RWPE1 (cell line): Measurements from ENCODE around the gene ZBTB26.
"Not testable (repeated sequence)": the region's sequence is repeated elsewhere in the genome, so short reads cannot be mapped to it uniquely, and the experiment has no call there.

Experiments used
- CTCF ChIA-PET: fragments of 350-600 bp; sonication (Branson Sonifier 250); formaldehyde crosslinking; extraction: SDS; loops from one replicate; lab custom pipeline; 2021; lab: Yijun Ruan, JAX
- POLR2A ChIA-PET: fragments of 400-600 bp; formaldehyde crosslinking; extraction: SDS; loops from one replicate; lab custom pipeline; 2020; ENCODE audit warnings: antibody characterized with exemption; ENCODE audit not compliant: low non-redundant PET; lab: Yijun Ruan, JAX
- DNase-seq: peaks from one replicate; pipeline ENCODE4 v3.0.0; 2012; ENCODE audit warnings: low spot score
- H3K27ac ChIP-seq: fragments of 450-650 bp; 2 replicates; pipeline ENCODE4 v1.5.1; 2017
- CTCF ChIP-seq: fragments of 450-650 bp; conservative IDR thresholded peaks from 2 replicates; pipeline ENCODE4 v1.5.1; 2017; ENCODE audit warnings: low read depth, mild to moderate bottlenecking

ZBTB26 gene

GRCh38 chr9:122912671-122912963 lies 18.7 kb downstream of the ZBTB26 start:
- ChIA-PET POLR2A (interaction anchor here (1.0 to 2.0 kb wide), 4 partner anchors 9 to 85 kb away, joined by 3 to 12 read pairs (median 9); partner anchors contain the start of genes PDCL and ZBTB26), CTCF (interaction anchor here (0.6 to 1.4 kb wide), 3 partner anchors 11 to 79 kb away, joined by 3 to 5 read pairs (median 3); no protein-coding TSS in a partner anchor)
- H3K27ac ChIP-seq: peak overlapping the region; percentile 94
- no peak for TF ChIP-seq CTCF
- DNase-seq: no peak

GRCh38 chr9:122906122-122906521 lies 25.2 kb downstream of the ZBTB26 start:
- POLR2A ChIA-PET, DNase-seq, CTCF ChIA-PET: not testable (repeated sequence)
- H3K27ac ChIP-seq: peak overlapping the region; percentile 19

- CTCF ChIA-PET: no interaction called here
- DNase-seq: peak; percentile 100
- no peak for TF ChIP-seq CTCF
- H3K27ac ChIP-seq: peak within 1 kb of the TSS; percentile 94
- POLR2A ChIA-PET: interaction anchor here (0.5 to 2.2 kb wide), 3 partner anchors 8 to 47 kb away, joined by 7 to 12 read pairs (median 11); partner anchors contain the start of genes ZBTB26 and ZBTB6
Measured at GRCh38 chr9:122904823-122905710, 26.2 kb downstream of the ZBTB26 start, which contains the start of gene RC3H2. RC3H2 (minus strand) TSS chr9:122905359; CDS start chr9:122897509, 7,850 bp downstream.

GRCh38 chr9:122904466-122904822 lies 26.9 kb downstream of the ZBTB26 start:
- CTCF ChIA-PET: interaction anchor here (0.7 kb wide), 1 partner anchor 139 kb away, joined by 4 read pairs; no protein-coding TSS in a partner anchor
- POLR2A ChIA-PET: interaction anchor here (2.0 to 2.2 kb wide), 2 partner anchors 9 to 27 kb away, joined by 11 to 12 read pairs; partner anchors contain the start of genes ZBTB26 and ZBTB6
- peak overlapping the region; percentile 94 for H3K27ac ChIP-seq
- peak; percentile 54 for DNase-seq
- TF ChIP-seq CTCF: no peak

- ChIA-PET POLR2A (interaction anchor here (0.7 kb wide), 2 partner anchors 21 to 402 kb away, joined by 4 to 8 read pairs; no protein-coding TSS in a partner anchor), CTCF (no interaction called here)
- TF ChIP-seq CTCF: no peak
- no peak overlapping the region for H3K27ac ChIP-seq
- DNase-seq: peak; percentile 20
Measured at GRCh38 chr9:122900791-122901190, 30.5 kb downstream of the ZBTB26 start.

GRCh38 chr9:122897969-122898368 lies 33.3 kb downstream of the ZBTB26 start:
- peak; percentile 33 for DNase-seq
- no peak overlapping the region for H3K27ac ChIP-seq
- POLR2A ChIA-PET: no interaction called here
- no peak for TF ChIP-seq CTCF
- CTCF ChIA-PET: interaction anchor here (0.6 to 1.1 kb wide), 2 partner anchors 93 to 659 kb away, joined by 3 to 4 read pairs; no protein-coding TSS in a partner anchor
